Measurements from ENCODE around the gene ITGA2. TPM values are rescaled to one million over a fixed set of nuclear protein-coding genes. Genes with fewer than 3 reads are reported as not detected.

The ITGA2 gene
- total RNA-seq, 1 experiment from 2014 or later, result 36.6 TPM

Other genes starting within 250 kb of the ITGA2 start
- 1.8 TPM for gene ITGA1, start 201.4 kb upstream of the ITGA2 start, total RNA-seq (2021; ENCODE audit: unreplicated experiment)
- gene PELO, start 201.4 kb upstream of the ITGA2 start, total RNA-seq (2021; ENCODE audit: unreplicated experiment), result 16.5 TPM
- gene MOCS2, start 120.4 kb downstream of the ITGA2 start, total RNA-seq (2021; ENCODE audit: unreplicated experiment), result 34.0 TPM